H9 (cell line): ENCODE results near the gene PDE2A. TPM values are rescaled to one million over a fixed set of nuclear protein-coding genes. Genes with fewer than 3 reads are reported as not detected.

ENCODE experiments used
- DNase-seq: peaks from one replicate; pipeline ENCODE4 v3.0.0-alpha.2; 2017
- H2AFZ ChIP-seq: one replicate; pipeline ENCODE4 v1.6.1; 2013; ENCODE audit warnings: mild to moderate bottlenecking, low read length, control low read depth, moderate library complexity
- H2AK5ac ChIP-seq: 2 replicates; pipeline ENCODE4 v1.6.1; 2013; ENCODE audit warnings: low read length, control low read depth, mixed read lengths; ENCODE audit not compliant: insufficient read length
- H2BK120ac ChIP-seq: one replicate; pipeline ENCODE4 v1.6.1; 2013; ENCODE audit warnings: low read depth, mild to moderate bottlenecking, low read length, control low read depth, inconsistent platforms; ENCODE audit not compliant: poor library complexity, severe bottlenecking
- H2BK12ac ChIP-seq: 2 replicates; pipeline ENCODE4 v1.6.1; 2013; ENCODE audit warnings: low read length, control low read depth, mixed read lengths, low read depth; ENCODE audit not compliant: insufficient read length
- H2BK15ac ChIP-seq: 2 replicates; pipeline ENCODE4 v1.6.1; 2013; ENCODE audit warnings: low read depth, low read length, control low read depth
- H2BK20ac ChIP-seq: one replicate; pipeline ENCODE4 v1.6.1; 2013; ENCODE audit warnings: low read depth, mild to moderate bottlenecking, low read length, control low read depth, inconsistent platforms; ENCODE audit not compliant: poor library complexity, severe bottlenecking
- H2BK5ac ChIP-seq: 2 replicates; pipeline ENCODE4 v1.6.1; 2013; ENCODE audit warnings: low read length, control low read depth, mixed read lengths; ENCODE audit not compliant: insufficient read length
- H3K14ac ChIP-seq: 2 replicates; pipeline ENCODE4 v1.6.1; 2013; ENCODE audit warnings: low read length, control low read depth; ENCODE audit not compliant: insufficient read depth
- H3K18ac ChIP-seq: 2 replicates; pipeline ENCODE4 v1.6.1; 2013; ENCODE audit warnings: low read depth, mild to moderate bottlenecking, mixed read lengths, low read length, control low read depth; ENCODE audit not compliant: insufficient read length
- H3K23ac ChIP-seq: 2 replicates; pipeline ENCODE4 v1.6.1; 2013; ENCODE audit warnings: low read length, control low read depth, mixed read lengths, low read depth; ENCODE audit not compliant: insufficient read length
- H3K23me2 ChIP-seq: 2 replicates; pipeline ENCODE4 v1.6.1; 2013; ENCODE audit warnings: low read depth, mild to moderate bottlenecking, mixed read lengths, low read length, control low read depth; ENCODE audit not compliant: insufficient read length, poor library complexity, severe bottlenecking
- H3K27ac ChIP-seq: 2 replicates; pipeline ENCODE4 v1.5.1; 2013; ENCODE audit warnings: low read length, control low read depth, mixed read lengths, low read depth; ENCODE audit not compliant: insufficient read length
- H3K27me3 ChIP-seq: 2 replicates; pipeline ENCODE4 v1.6.1; 2013; ENCODE audit warnings: low read length, control low read depth, inconsistent platforms; ENCODE audit not compliant: insufficient read depth
- H3K4ac ChIP-seq: 2 replicates; pipeline ENCODE4 v1.6.1; 2013; ENCODE audit warnings: low read depth, mild to moderate bottlenecking, control low read depth, inconsistent platforms, low read length, moderate library complexity
- H3K4me1 ChIP-seq: 2 replicates; pipeline ENCODE4 v1.6.1; 2013; ENCODE audit warnings: low read length, control low read depth, inconsistent platforms; ENCODE audit not compliant: insufficient read depth
- H3K4me2 ChIP-seq: 2 replicates; pipeline ENCODE4 v1.6.1; 2013; ENCODE audit warnings: low read length, control low read depth, mixed read lengths; ENCODE audit not compliant: insufficient read length, insufficient read depth
- H3K56ac ChIP-seq: 2 replicates; pipeline ENCODE4 v1.6.1; 2013; ENCODE audit warnings: low read depth, mild to moderate bottlenecking, mixed read lengths, low read length, control low read depth; ENCODE audit not compliant: insufficient read length
- H3K79me1 ChIP-seq: 2 replicates; pipeline ENCODE4 v1.6.1; 2013; ENCODE audit warnings: low read depth, mild to moderate bottlenecking, moderate library complexity, low read length, control low read depth, inconsistent platforms; ENCODE audit not compliant: insufficient read depth, poor library complexity, severe bottlenecking
- H3K79me2 ChIP-seq: 2 replicates; pipeline ENCODE4 v1.6.1; 2013; ENCODE audit warnings: low read length, control low read depth, inconsistent platforms; ENCODE audit not compliant: insufficient read depth
- H3K9ac ChIP-seq: 2 replicates; pipeline ENCODE4 v1.6.1; 2013; ENCODE audit warnings: low read length, control low read depth, mixed read lengths; ENCODE audit not compliant: insufficient read length; ENCODE audit errors: extremely low read depth
- H3K9me3 ChIP-seq: one replicate; pipeline ENCODE4 v1.6.1; 2013; ENCODE audit warnings: low read depth, low read length, inconsistent platforms; ENCODE audit not compliant: control insufficient read depth
- H3T11ph ChIP-seq: one replicate; pipeline ENCODE4 v1.6.1; 2013; ENCODE audit warnings: mild to moderate bottlenecking, low read length, control low read depth, inconsistent platforms
- H4K20me1 ChIP-seq: one replicate; pipeline ENCODE4 v1.6.1; 2013; ENCODE audit not compliant: control insufficient read depth, insufficient read length, insufficient read depth
- H4K5ac ChIP-seq: 2 replicates; pipeline ENCODE4 v1.6.1; 2013; ENCODE audit warnings: low read depth, mild to moderate bottlenecking, mixed read lengths, low read length, control low read depth; ENCODE audit not compliant: insufficient read length
- H4K8ac ChIP-seq: replicated peaks from 2 replicates; pipeline ENCODE4 v1.6.1; 2013; ENCODE audit warnings: low read length, control low read depth, mixed read lengths, low read depth; ENCODE audit not compliant: insufficient read length
- H4K91ac ChIP-seq: 2 replicates; pipeline ENCODE4 v1.6.1; 2013; ENCODE audit warnings: low read depth, mild to moderate bottlenecking, moderate library complexity, mixed read lengths, low read length, control low read depth; ENCODE audit not compliant: insufficient read length
- H3K27ac Mint-ChIP-seq, 3 experiments: 2 replicates in 2 of 3; 3 replicates in 1 of 3; pipeline ENCODE4 v1.8.0; 2020 to 2021; ENCODE audit warnings: mixed read lengths in 3 of 3, mild to moderate bottlenecking in 1 of 3, moderate library complexity in 1 of 3
- H3K27me3 Mint-ChIP-seq: 2 replicates; pipeline ENCODE4 v1.8.0; 2021; ENCODE audit warnings: low read depth, mild to moderate bottlenecking, moderate library complexity, mixed read lengths
- H3K36me3 Mint-ChIP-seq, 3 experiments: 2 replicates in 2 of 3; 3 replicates in 1 of 3; pipeline ENCODE4 v1.8.0; 2020 to 2021; ENCODE audit warnings: low read depth in 3 of 3, mixed read lengths in 3 of 3; ENCODE audit not compliant: insufficient read depth in 1 of 3
- H3K4me1 Mint-ChIP-seq, 2 experiments: 2 replicates each; pipeline ENCODE4 v1.8.0; 2020; ENCODE audit warnings: mixed read lengths in 2 of 2
- H3K4me3 Mint-ChIP-seq, 2 experiments: 2 replicates in 1 of 2; 3 replicates in 1 of 2; pipeline ENCODE4 v1.8.0; 2020 to 2021; ENCODE audit warnings: mild to moderate bottlenecking in 2 of 2, mixed read lengths in 2 of 2, moderate library complexity in 1 of 2
- H3K9me3 Mint-ChIP-seq, 2 experiments: 2 replicates in 1 of 2; 3 replicates in 1 of 2; pipeline ENCODE4 v1.8.0; 2020; ENCODE audit warnings: mild to moderate bottlenecking in 2 of 2, mixed read lengths in 2 of 2, moderate library complexity in 1 of 2
- WGBS: extraction: QIAGEN DNeasy Blood & Tissue Kit; methylation state at CpG from one replicate; pipeline ENCODE4 v1.1.7; 2013; ENCODE audit warnings: missing lambda C conversion rate, low lambda C conversion rate, mixed read lengths; ENCODE audit not compliant: insufficient read length; ENCODE audit errors: extremely low coverage; 5-methylcytosine and 5-hydroxymethylcytosine counted together
- total RNA-seq: library from RNA; stranded (reverse); gene quantifications from 2 replicates; pipeline ENCODE4 v1.2.1, GENCODE V29; 2021
- TF ChIP-seq, protein P1 (sequence below): fragments of 200-600 bp; sonication (generic); conservative IDR thresholded peaks from 3 replicates; pipeline ENCODE4 v1.8.0; 2021; ENCODE audit warnings: antibody characterized with exemption, mild to moderate bottlenecking

PDE2A gene
- total RNA-seq, 1 experiment from 2014 or later, result 3.4 TPM

DNA sequence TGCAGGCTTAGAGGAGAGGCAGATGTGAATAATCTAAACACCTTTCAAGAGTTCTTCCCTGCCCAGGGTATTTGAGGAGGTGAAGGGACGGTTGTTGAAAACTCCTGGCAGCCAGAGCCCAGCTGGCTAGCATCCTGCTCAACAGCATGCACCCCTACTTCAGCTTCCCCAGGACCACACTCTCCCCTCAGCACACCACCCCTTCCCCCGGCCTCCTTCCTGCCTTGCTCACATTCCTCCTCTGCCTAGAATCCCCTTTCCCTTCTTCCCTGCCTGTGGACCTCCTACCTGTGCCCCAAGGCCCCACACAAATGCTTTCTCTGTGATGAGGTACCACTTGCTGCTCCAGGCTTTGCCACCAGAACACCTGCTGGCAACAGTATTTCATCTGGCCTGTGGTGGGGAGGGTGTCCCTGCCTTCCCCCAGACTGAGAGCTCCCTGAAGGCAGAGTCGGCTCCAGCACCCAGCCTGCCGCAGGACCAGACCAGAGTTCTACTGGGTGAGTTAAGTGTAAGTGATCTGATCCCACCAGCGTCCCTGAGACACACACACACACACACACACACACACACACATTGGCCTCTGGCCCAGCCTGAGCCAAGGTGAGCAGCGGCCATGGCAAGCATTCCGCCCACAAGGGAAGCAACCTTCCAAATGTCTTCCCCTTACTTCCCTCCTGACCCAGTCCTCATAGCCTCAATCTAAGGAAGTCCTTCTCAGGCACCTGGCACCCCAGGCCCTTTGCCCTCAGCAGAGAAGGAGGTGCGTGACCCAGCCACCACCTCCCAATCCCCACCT is 79.5 kb downstream of the PDE2A start:
- Histone ChIP-seq H4K91ac (no peak overlapping the region), H3K14ac (no peak overlapping the region), H3T11ph (no peak overlapping the region), H2AFZ (no peak overlapping the region), H4K8ac (no peak overlapping the region), H4K20me1 (no peaks in the 10 kb centered on the region), H3K56ac (no peak overlapping the region), H3K79me2 (no peaks in the 10 kb centered on the region), H3K27me3 (peaks cover 14% of the 10 kb centered on the region), H3K4me1 (peaks cover 4% of the 10 kb centered on the region; the same call in 1 of the 2 replicates), H3K9ac (no peak overlapping the region), H3K23me2 (peaks cover 3% of the 10 kb centered on the region), H3K9me3 (no peaks in the 10 kb centered on the region), H2BK20ac (no peak overlapping the region), H2BK120ac (no peak overlapping the region), H2BK5ac (no peak overlapping the region), H2AK5ac (no peak overlapping the region), H3K23ac (no peak overlapping the region), H3K79me1 (no peaks in the 10 kb centered on the region), H3K18ac (no peak overlapping the region), H2BK15ac (no peak overlapping the region), H3K4me2 (no peak overlapping the region), H3K4ac (no peak overlapping the region), H4K5ac (no peak overlapping the region), H2BK12ac (no peak overlapping the region), H3K27ac (no peak overlapping the region)
- no peak for DNase-seq
- no peaks in the 10 kb centered on the region; a peak in 1 of 5 replicates for H3K9me3 Mint-ChIP-seq
- TF ChIP-seq, protein P1, sequence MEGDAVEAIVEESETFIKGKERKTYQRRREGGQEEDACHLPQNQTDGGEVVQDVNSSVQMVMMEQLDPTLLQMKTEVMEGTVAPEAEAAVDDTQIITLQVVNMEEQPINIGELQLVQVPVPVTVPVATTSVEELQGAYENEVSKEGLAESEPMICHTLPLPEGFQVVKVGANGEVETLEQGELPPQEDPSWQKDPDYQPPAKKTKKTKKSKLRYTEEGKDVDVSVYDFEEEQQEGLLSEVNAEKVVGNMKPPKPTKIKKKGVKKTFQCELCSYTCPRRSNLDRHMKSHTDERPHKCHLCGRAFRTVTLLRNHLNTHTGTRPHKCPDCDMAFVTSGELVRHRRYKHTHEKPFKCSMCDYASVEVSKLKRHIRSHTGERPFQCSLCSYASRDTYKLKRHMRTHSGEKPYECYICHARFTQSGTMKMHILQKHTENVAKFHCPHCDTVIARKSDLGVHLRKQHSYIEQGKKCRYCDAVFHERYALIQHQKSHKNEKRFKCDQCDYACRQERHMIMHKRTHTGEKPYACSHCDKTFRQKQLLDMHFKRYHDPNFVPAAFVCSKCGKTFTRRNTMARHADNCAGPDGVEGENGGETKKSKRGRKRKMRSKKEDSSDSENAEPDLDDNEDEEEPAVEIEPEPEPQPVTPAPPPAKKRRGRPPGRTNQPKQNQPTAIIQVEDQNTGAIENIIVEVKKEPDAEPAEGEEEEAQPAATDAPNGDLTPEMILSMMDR, result no peak
- H3K4me1 Mint-ChIP-seq, result peaks cover 43 to 59% of the 10 kb centered on the region in 2 experiments
- no peaks in the 10 kb centered on the region; a peak in 1 of 7 replicates for H3K36me3 Mint-ChIP-seq
- H3K27ac Mint-ChIP-seq, result 0 out of 7 replicates have a peak overlapping the region, but pooled peaks of 1 of the 3 experiments have one; percentile 59
- no CpG with 5 or more reads among the region's 8 CpGs for WGBS
- peak overlapping the region in 1 of 2 experiments; percentile 54; a peak in 1 of 5 replicates for H3K4me3 Mint-ChIP-seq
- peaks cover 71% of the 10 kb centered on the region for H3K27me3 Mint-ChIP-seq
